GM23248 (cell line): ENCODE measurements around the gene RBMS3.

Source experiments
- EZH2 ChIP-seq: fragments of 200-600 bp; sonication (generic); IDR thresholded peaks from 2 replicates; pipeline ENCODE4 v1.6.1; 2018; ENCODE audit warnings: antibody characterized with exemption, mild to moderate bottlenecking; ENCODE audit not compliant: insufficient read depth, poor library complexity, severe bottlenecking
- EZH2phosphoT487 ChIP-seq: fragments of 200-600 bp; sonication (generic); IDR thresholded peaks from 2 replicates; pipeline ENCODE4 v1.6.1; 2018; ENCODE audit warnings: antibody characterized with exemption, moderate library complexity, mild to moderate bottlenecking, low read depth; ENCODE audit not compliant: insufficient read depth

GRCh38 chr3:29585368-29585767, 304.5 kb downstream of the RBMS3 start:
- TF ChIP-seq EZH2phosphoT487 (no peak), EZH2 (no peak)
